IMR-90 (cell line): ENCODE data around the gene CMTM1. TPM values are rescaled to one million over a fixed set of nuclear protein-coding genes. Genes with fewer than 3 reads are reported as not detected.

Source experiments
- ATAC-seq: fragments of 200-7000 bp; cut with Tn5 transposase; 2 replicates; pipeline ENCODE4 v1.9.1; 2020; ENCODE audit warnings: low read depth, mild to moderate bottlenecking, moderate library complexity
- BruUV-seq: library from RNA; stranded (reverse); fragments of 400-500 nt; replicated peaks from 2 replicates; lab custom pipeline; 2021; lab: Mats Ljungman, UMichigan
- CTCF ChIA-PET: fragments of 300-600 bp; formaldehyde crosslinking; extraction: SDS; loops from one replicate; lab custom pipeline; 2021; ENCODE audit warnings: antibody characterized with exemption; lab: Yijun Ruan, JAX
- POLR2A ChIA-PET: fragments of 300-600 bp; sonication (Branson Sonifier 250); formaldehyde crosslinking; loops from one replicate; lab custom pipeline; 2022; ENCODE audit warnings: antibody characterized with exemption; ENCODE audit not compliant: unreplicated experiment; lab: Charles Lee
- DNase-seq: peaks from one replicate; pipeline ENCODE4 v3.0.0; 2013
- H2AFZ ChIP-seq: replicated peaks from 2 replicates; pipeline ENCODE3; 2013; ENCODE audit warnings: low read length, mild to moderate bottlenecking; ENCODE audit not compliant: poor library complexity
- H2AK5ac ChIP-seq: 2 replicates; pipeline ENCODE4 v1.6.1; 2013; ENCODE audit warnings: low read depth, low read length, inconsistent platforms
- H2AK9ac ChIP-seq: replicated peaks from 2 replicates; pipeline ENCODE3; 2013; ENCODE audit warnings: mild to moderate bottlenecking, low read depth, low read length, moderate library complexity; ENCODE audit not compliant: poor library complexity
- H2BK120ac ChIP-seq: 2 replicates; pipeline ENCODE4 v1.6.1; 2013; ENCODE audit warnings: low read depth, low read length, inconsistent platforms
- H2BK15ac ChIP-seq: 3 replicates; pipeline ENCODE4 v1.6.1; 2013; ENCODE audit warnings: low read depth, low read length, inconsistent platforms
- H2BK20ac ChIP-seq: 2 replicates; pipeline ENCODE4 v1.6.1; 2013; ENCODE audit warnings: low read depth, mild to moderate bottlenecking, inconsistent platforms, low read length, moderate library complexity
- H2BK5ac ChIP-seq: 2 replicates; pipeline ENCODE4 v1.6.1; 2013; ENCODE audit warnings: mild to moderate bottlenecking, low read depth, low read length, inconsistent platforms; ENCODE audit not compliant: poor library complexity, severe bottlenecking
- H3K14ac ChIP-seq: replicated peaks from 2 replicates; pipeline ENCODE4 v1.6.1; 2013; ENCODE audit warnings: low read depth, low read length, inconsistent platforms
- H3K18ac ChIP-seq: 2 replicates; pipeline ENCODE4 v1.6.1; 2013; ENCODE audit warnings: low read depth, low read length, control low read depth
- H3K23ac ChIP-seq: 2 replicates; pipeline ENCODE4 v1.6.1; 2013; ENCODE audit warnings: low read depth, low read length, inconsistent platforms
- H3K27ac ChIP-seq: 2 replicates; pipeline ENCODE4 v1.5.1; 2013; ENCODE audit warnings: mild to moderate bottlenecking, control low read depth, low read length; ENCODE audit not compliant: insufficient read depth
- H3K27me3 ChIP-seq: 2 replicates; pipeline ENCODE4 v1.6.1; 2013; ENCODE audit warnings: low read length; ENCODE audit not compliant: control insufficient read depth, insufficient read depth
- H3K36me3 ChIP-seq: 2 replicates; pipeline ENCODE4 v1.6.1; 2013; ENCODE audit warnings: low read length, mixed read lengths; ENCODE audit not compliant: control insufficient read depth, insufficient read depth
- H3K4ac ChIP-seq: 2 replicates; pipeline ENCODE4 v1.6.1; 2013; ENCODE audit warnings: low read depth, low read length, inconsistent platforms
- H3K4me1 ChIP-seq: 2 replicates; pipeline ENCODE4 v1.6.1; 2013; ENCODE audit warnings: low read length, mixed read lengths; ENCODE audit not compliant: control insufficient read depth, insufficient read depth
- H3K4me2 ChIP-seq: 2 replicates; pipeline ENCODE4 v1.6.1; 2013; ENCODE audit warnings: low read depth, mild to moderate bottlenecking, control low read depth, low read length, moderate library complexity
- H3K4me3 ChIP-seq: 2 replicates; pipeline ENCODE4 v1.5.1; 2013; ENCODE audit warnings: low read depth, mild to moderate bottlenecking, control low read depth, low read length, moderate library complexity; ENCODE audit not compliant: insufficient read depth
- H3K56ac ChIP-seq: 2 replicates; pipeline ENCODE4 v1.6.1; 2013; ENCODE audit warnings: low read length, inconsistent platforms; ENCODE audit not compliant: insufficient read depth; ENCODE audit errors: extremely low read depth
- H3K79me1 ChIP-seq, 2 experiments: 2 replicates each; pipeline ENCODE4 v1.6.1; 2013; ENCODE audit warnings: low read length in 2 of 2, inconsistent platforms in 1 of 2, low read depth in 1 of 2
- H3K9ac ChIP-seq: 2 replicates; pipeline ENCODE4 v1.6.1; 2013; ENCODE audit warnings: low read depth, low read length, control low read depth
- H3K9me1 ChIP-seq: 2 replicates; pipeline ENCODE4 v1.6.1; 2013; ENCODE audit warnings: low read length, inconsistent platforms; ENCODE audit not compliant: insufficient read depth
- H3K9me3 ChIP-seq: 2 replicates; pipeline ENCODE4 v1.6.1; 2013; ENCODE audit warnings: low read length; ENCODE audit not compliant: control insufficient read depth, insufficient read depth
- H4K20me1 ChIP-seq: 2 replicates; pipeline ENCODE4 v1.6.1; 2013; ENCODE audit warnings: low read length, inconsistent platforms; ENCODE audit not compliant: insufficient read depth
- H4K5ac ChIP-seq: 2 replicates; pipeline ENCODE4 v1.6.1; 2013; ENCODE audit warnings: mild to moderate bottlenecking, low read depth, low read length, control low read depth
- H4K8ac ChIP-seq, 2 experiments: 2 replicates each; pipeline ENCODE4 v1.6.1; 2013; ENCODE audit warnings: low read depth in 2 of 2, low read length in 2 of 2, control low read depth in 1 of 2, inconsistent platforms in 1 of 2
- H4K91ac ChIP-seq: 2 replicates; pipeline ENCODE4 v1.6.1; 2013; ENCODE audit warnings: low read depth, low read length, inconsistent platforms; ENCODE audit not compliant: insufficient read depth
- CEBPB ChIP-seq: IDR thresholded peaks from 2 replicates; pipeline ENCODE4 v1.6.1; 2012; ENCODE audit warnings: low read depth, low read length, improper control_type of control experiment
- RCOR1 ChIP-seq: IDR thresholded peaks from 2 replicates; pipeline ENCODE4 v1.6.1; 2012; ENCODE audit warnings: mild to moderate bottlenecking, low read length, improper control_type of control experiment; ENCODE audit not compliant: insufficient replicate concordance
- SMC3 ChIP-seq: fragments of 150-350 bp; IDR thresholded peaks from 2 replicates; pipeline ENCODE4 v1.6.1; 2016; ENCODE audit warnings: low read depth, mild to moderate bottlenecking, antibody characterized with exemption, low read length, moderate library complexity
- WGBS, 2 experiments: methylation state at CpG; one replicate each; pipeline versions ENCODE4 v1.1.5 to v1.1.7; 2013; ENCODE audit warnings: missing lambda C conversion rate in 2 of 2; ENCODE audit not compliant: insufficient read length in 1 of 2; ENCODE audit errors: extremely low coverage in 2 of 2; 5-methylcytosine and 5-hydroxymethylcytosine counted together
- dilution Hi-C: fragments of 300-500 bp; cut with HindIII; formaldehyde crosslinking; loops from one replicate; pipeline ENCODE4 v1.14.3; 2018; ENCODE audit warnings: low sequenced_read_pairs; ENCODE audit not compliant: unreplicated experiment
- in situ Hi-C: fragments of 300-500 bp; cut with MboI; formaldehyde crosslinking; loops from 3 replicates; pipeline ENCODE4 v1.14.3; 2019; ENCODE audit warnings: low sequenced_read_pairs, inconsistent platforms, mixed read lengths
- intact Hi-C: fragments of 100-400 bp; cut with micrococcal nuclease; formaldehyde crosslinking; loops from 2 replicates; pipeline ENCODE4 v1.10.0; 2022
- polyA plus RNA-seq, 3 experiments: library from polyadenylated mRNA; depleted of rRNA; stranded (reverse); fragments of >200 nt; gene quantifications; 2 replicates each; pipeline ENCODE4 v1.2.3, GENCODE V29; 2012; ENCODE audit warnings: low replicate concordance in 1 of 3
- total RNA-seq: library from RNA; depleted of rRNA; stranded (reverse); fragments of >200 nt; gene quantifications from 2 replicates; pipeline ENCODE4 v1.2.3, GENCODE V29; 2012
- TF ChIP-seq, protein P1 (sequence below): conservative IDR thresholded peaks from 2 replicates; pipeline ENCODE4 v1.5.1; 2012; ENCODE audit warnings: mild to moderate bottlenecking, low read depth, low read length, improper control_type of control experiment

Gene CMTM1
- total and polyA plus RNA-seq, 2 of the 4 experiments (the other 2 are of a cell fraction) = 0.54 to 2.1 TPM

GRCh38 chr16:66598111-66598510 is 31.9 kb downstream of the CMTM1 start:
- H3K9ac ChIP-seq = no peak overlapping the region
- peaks cover 13% of the 10 kb centered on the region for H3K9me3 ChIP-seq
- no peak overlapping the region for H3K4me2 ChIP-seq
- DNase-seq = no peak
- H4K91ac ChIP-seq = no peak overlapping the region
- ChIA-PET CTCF (interaction anchor here (0.8 kb wide), 1 partner anchor 83 kb away, joined by 4 read pairs; no protein-coding TSS in a partner anchor), POLR2A (no interaction called here)
- H4K20me1 ChIP-seq = no peaks in the 10 kb centered on the region
- H3K9me1 ChIP-seq = no peaks in the 10 kb centered on the region
- no peaks in the 10 kb centered on the region for H3K36me3 ChIP-seq
- H2BK15ac ChIP-seq = no peak overlapping the region
- H4K5ac ChIP-seq = no peak overlapping the region
- H3K79me1 ChIP-seq = no peaks in the 10 kb centered on the region
- in situ Hi-C loops (no loop called here), intact Hi-C loops (no loop called here), dilution Hi-C loops (no loop called here)
- WGBS, 2 experiments = no CpG with 5 or more reads among the region's 3 CpGs
- H3K18ac ChIP-seq = no peak overlapping the region
- H2BK20ac ChIP-seq = no peak overlapping the region
- no peak for ATAC-seq
- no peak overlapping the region for H2BK5ac ChIP-seq
- H2AFZ ChIP-seq = no peak overlapping the region
- H2BK120ac ChIP-seq = no peak overlapping the region
- no peak overlapping the region for H2AK9ac ChIP-seq
- TF ChIP-seq, protein P1, sequence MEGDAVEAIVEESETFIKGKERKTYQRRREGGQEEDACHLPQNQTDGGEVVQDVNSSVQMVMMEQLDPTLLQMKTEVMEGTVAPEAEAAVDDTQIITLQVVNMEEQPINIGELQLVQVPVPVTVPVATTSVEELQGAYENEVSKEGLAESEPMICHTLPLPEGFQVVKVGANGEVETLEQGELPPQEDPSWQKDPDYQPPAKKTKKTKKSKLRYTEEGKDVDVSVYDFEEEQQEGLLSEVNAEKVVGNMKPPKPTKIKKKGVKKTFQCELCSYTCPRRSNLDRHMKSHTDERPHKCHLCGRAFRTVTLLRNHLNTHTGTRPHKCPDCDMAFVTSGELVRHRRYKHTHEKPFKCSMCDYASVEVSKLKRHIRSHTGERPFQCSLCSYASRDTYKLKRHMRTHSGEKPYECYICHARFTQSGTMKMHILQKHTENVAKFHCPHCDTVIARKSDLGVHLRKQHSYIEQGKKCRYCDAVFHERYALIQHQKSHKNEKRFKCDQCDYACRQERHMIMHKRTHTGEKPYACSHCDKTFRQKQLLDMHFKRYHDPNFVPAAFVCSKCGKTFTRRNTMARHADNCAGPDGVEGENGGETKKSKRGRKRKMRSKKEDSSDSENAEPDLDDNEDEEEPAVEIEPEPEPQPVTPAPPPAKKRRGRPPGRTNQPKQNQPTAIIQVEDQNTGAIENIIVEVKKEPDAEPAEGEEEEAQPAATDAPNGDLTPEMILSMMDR = no peak
- no peak for TF ChIP-seq SMC3
- TF ChIP-seq RCOR1 = no peak
- no peak for TF ChIP-seq CEBPB
- H3K27ac ChIP-seq = no peak overlapping the region
- H3K4ac ChIP-seq = no peak overlapping the region
- no peak overlapping the region for H3K14ac ChIP-seq
- H3K23ac ChIP-seq = no peak overlapping the region; the same call in 1 of the 2 replicates
- H2AK5ac ChIP-seq = no peak overlapping the region
- no peak overlapping the region for H3K4me3 ChIP-seq
- peaks cover 20% of the 10 kb centered on the region for H3K27me3 ChIP-seq
- no TSS peak for BruUV-seq
- H4K8ac ChIP-seq = no peak overlapping the region
- H3K4me1 ChIP-seq = no peaks in the 10 kb centered on the region
- no peak overlapping the region for H3K56ac ChIP-seq
